ENCODE measurements around the gene PPP1R12A.

Gene PPP1R12A

DNA sequence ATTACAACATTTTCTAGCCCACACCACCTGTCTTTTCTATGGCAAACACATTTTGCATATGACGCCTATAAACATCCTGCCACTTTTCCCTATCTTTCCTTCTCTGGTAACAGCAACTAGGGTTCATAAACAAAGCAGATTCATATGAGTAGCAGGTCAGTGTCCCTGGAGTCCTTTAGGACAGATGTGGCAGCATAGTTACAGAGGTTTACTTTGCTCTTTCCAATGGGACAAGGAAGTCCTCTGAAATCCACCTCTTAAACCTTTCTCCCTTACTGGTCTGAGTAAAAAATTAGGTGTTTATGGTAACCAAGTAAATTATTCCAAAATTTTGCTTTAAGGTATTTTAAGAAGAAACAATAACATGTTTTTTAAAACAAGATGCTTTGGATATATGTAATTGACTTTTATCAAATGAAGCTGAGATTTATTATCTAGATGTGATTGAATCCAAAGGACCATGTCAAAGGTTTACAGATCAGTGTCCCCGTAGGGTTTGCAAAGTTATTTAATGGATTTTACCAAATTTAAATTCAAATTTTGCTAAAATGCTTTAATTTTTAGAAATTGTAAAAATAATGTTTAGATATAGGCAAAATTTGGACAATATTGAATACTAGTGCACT is 164.9 kb downstream of the PPP1R12A start:
- no peak for DNase-seq (ENCODE audit: low read depth in 1 of 2, low spot score in 1 of 2)

DNA sequence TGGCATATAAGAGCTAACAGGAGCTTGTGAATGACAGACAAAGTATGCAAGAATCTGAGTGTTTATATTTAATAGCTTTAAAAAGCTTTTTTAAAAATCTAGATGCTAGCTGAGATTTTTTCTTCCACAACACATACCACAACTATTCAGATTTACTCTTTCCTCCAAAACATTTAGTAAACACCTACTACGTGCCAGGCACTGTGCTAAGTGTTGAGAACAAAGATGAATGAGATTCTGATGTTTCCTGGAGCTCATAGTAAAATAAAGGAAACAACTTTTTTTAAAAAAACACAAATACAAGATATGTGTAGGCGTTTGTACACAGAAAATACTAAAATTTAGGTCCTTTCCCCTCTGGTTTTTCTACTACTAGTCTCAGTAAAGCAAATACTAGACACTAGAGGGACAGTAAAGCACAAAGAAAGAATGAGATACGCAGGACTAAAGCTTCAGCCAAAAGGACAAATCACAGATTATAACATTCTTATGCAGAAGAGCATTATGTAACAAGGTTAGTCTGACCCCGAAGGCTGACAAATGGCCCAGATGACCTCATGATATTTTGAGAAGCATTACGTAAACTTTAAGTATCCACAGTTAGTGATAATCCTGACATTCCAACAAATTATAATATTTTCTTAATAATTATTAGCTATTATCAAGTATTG is 165.6 kb downstream of the PPP1R12A start:
- DNase-seq (ENCODE audit: low read depth in 1 of 2, low spot score in 1 of 2) = no peak

DNA sequence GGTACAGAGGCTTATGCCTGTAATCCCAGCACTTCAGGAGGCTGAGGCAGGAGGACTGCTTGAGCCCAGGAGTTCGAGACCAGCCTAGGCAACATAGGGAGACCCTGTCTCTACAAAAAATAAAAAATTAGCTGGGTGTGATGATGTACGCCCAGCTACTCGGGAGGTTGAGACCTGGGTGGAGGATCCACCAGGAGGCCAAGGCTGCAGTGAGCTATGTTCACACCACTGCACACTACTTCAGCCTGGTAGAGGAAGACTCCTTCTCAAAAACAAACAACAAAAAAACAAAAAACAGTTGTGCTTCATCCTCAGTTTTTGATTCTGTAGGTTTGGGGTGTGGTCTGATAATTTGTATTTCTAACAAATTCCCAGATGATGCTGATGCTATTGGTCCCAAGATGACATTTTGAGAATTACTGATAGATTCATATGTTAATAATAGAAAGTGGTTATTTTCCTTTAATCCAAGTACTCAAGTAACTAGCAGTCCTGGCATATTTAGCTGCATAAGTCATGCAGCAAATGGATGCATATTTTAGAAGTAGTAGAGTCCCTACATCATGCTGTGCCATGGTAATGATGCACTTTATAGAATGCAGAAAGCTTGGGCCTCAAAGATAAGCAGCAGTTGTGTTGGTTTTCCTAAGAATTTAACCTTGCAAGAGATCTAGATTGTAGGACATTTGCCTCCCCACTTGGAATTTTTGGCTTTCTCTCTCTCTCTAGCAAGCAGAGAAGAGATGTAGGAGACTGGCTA is 168.0 kb downstream of the PPP1R12A start:
- no peak for DNase-seq (ENCODE audit: low read depth in 1 of 2, low spot score in 1 of 2)

DNA sequence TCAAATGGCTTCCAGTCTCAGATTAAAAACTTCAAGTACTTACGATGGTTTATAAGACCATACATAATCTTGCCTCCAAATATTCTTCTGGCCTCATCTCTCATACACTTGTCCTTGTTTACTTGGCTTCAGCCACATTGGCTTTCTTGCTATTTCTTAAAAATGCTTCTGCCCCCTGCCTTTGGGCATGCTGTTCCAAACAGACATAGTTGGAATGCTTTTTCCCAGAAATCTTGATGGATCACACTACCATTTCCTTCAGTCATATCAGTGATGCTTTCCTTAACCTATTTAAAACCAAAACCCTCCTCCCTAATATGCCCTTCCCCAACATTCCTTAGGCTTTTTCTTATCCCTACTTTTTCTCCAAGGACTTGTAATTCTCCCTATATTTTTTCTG is 169.7 kb downstream of the PPP1R12A start:
- no peak for DNase-seq (ENCODE audit: low read depth in 1 of 2, low spot score in 1 of 2)

DNA sequence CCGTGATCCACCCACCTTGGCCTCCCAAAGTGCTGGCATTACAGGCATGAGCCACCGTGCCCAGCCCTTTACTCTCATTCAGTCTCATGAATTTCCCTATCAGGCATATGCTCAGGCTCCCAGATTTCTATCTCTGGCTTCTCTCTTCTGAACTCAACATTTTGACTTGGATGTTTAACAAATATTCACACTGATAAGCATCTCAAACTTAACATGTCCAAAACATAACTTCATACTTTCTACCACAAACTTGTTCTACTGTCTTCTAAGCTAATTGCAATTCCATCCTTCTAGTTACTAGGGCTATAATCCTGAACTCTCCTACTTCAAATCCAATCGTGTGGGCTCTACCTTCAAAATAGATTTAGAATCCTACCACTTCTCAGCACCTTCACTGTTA is 170.3 kb downstream of the PPP1R12A start:
- DNase-seq (ENCODE audit: low read depth in 1 of 2, low spot score in 1 of 2) = no peak

DNA sequence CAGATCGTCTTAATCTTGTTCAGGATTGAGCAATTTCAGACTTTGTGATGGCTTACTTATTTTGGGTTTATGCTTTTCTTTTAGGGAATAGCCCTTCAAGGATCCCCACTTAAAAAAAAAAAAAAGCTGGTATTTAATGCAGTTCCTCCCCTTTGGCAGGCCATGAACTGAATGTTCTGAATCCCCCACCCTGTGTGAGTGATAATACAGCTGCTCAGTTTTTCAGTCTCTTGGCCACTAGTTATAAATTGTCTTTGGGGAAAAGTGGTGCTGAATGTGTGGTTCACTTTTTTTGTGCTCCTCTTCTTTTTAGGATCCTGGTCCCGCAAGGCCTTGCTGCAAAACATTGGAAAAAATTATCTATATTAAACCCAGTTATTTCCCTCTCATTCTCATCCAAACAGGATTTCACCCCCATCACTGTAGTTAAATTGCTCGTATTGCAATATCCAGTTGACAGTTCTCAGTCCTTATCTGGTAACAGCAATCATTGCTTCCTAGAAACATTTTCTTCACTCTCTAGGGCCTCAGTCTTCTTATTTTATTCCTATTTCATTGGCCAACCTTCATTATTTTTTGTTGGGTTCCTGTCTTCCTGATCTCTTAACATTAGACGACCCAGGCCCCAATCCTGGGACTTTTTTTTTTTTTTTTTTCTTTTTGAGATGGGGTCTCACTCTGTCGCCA is 171.0 kb downstream of the PPP1R12A start:
- no peak for DNase-seq (ENCODE audit: low read depth in 1 of 2, low spot score in 1 of 2)

DNA sequence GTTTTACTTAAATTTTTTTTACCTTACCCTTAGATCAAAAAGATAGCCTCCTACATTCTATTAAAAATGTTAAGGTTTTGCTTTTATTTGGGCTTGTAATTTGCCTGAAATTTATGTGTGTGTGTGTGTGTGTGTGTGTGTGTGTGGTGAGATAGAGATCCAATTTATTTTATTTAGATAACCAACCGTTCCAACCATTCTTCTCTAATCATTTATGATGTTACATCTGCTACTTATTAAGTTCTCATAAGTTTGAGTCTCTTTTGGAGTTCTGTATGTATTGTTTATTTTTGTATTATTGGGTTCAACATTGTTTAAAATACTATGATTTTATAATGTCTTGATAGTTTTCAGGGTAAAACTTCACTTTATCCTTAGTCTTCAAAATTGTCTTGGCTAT is 173.6 kb downstream of the PPP1R12A start:
- DNase-seq (ENCODE audit: low read depth in 1 of 2, low spot score in 1 of 2) = no peak

DNA sequence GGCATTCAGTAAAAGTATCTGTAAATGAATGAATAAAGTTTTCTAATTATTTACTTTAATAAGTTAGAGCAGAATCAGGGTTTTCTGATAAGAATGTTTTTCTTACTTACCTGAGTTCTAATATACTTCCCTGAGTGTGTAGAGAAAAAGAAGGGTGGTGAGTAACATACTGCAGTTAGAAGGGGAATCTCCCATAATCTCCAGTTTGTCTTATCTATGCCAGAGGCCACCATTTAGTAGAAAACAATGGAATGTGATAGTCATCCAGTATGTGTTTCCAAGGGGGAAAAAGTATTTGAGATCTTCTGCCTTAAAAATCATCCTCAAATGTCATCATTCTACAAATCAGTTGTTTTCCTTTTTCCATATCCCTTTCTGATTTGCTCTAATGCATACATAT is 187.6 kb downstream of the PPP1R12A start:
- no peak for DNase-seq (ENCODE audit: low read depth in 1 of 2, low spot score in 1 of 2)

DNA sequence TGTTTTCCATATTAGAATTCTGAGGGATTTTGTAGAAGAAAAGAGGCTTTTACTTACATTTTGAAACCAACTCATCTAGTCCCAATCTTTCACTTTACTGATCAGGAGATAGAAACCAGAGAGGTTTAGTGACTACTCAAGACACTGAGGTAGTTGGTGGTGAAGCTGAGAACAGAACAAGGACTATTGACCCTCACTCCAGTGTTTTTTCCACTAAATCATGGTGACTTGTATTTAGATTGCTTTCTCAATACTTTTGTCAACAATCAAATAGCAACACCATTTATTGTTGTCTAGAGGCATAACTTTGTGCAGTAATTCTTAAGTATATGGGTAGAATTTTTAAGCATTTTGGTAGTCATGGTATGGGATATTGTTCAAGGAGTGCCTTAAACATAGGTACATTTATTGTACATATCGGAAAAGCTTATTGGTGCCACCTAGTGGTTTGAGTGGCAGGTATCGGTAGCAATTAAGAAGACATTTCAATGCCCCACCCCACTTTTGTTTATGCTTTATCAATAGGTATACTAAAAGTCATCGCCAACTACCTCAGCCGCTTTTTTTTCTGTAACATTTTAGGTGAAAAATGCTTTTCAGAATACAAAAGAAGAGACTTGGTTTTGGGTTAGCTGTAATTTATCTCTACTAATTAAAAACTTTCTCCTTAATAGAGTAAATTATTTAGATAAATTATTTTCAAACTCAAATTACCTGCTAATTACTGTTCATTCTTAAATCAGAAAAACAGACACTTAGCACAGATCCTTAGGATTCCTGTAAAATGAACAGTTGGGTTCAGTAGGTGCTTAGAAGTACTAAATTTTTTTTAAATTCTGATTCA is 196.8 kb downstream of the PPP1R12A start:
- DNase-seq (ENCODE audit: low read depth in 1 of 2, low spot score in 1 of 2) = no peak

DNA sequence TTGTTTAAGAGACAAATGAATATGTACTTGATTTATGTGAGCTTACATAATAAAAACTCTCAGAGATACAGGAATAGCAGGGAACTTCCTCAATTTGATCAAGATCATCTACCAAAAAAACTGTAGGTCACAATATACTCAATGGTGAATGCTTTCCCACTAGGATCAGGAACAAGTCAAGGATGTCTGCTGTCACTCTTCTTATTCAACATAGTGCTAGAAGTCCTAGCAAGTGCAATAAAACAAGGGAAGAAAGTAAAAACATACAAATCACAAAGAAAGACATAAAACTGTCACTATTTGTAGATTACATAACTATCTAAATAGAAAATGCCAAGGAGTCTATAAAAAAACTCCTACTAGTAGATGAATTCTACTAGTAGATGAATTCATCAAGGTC is 202.3 kb downstream of the PPP1R12A start:
- no peak for DNase-seq (ENCODE audit: low read depth in 1 of 2, low spot score in 1 of 2)

DNA sequence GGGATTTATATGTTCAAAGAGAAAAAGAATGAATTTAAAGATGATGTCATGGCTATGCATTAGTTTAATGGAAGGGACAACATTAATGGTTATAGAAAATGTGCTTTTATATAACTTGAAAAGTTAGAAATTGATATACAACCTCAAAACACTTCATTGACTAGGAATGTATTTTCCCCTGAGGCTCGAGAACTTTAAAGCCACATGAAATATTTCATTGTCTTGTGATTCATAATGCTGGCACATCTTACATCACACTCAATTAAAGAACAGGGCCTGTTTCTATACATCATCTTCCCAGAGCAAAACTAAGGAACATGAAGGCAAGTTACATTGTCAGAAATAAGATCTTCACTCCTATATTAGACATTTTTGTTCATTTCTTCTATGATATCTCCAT is 208.9 kb downstream of the PPP1R12A start:
- DNase-seq (ENCODE audit: low read depth in 1 of 2, low spot score in 1 of 2) = no peak

Measured in stimulated activated CD4-positive, alpha-beta T cell treated with anti-CD3 and anti-CD28 coated beads, Interleukin-15, amount 100 ng/mL, for 1 hour (primary cell).